Adrenal gland (tissue), 12 donors: ENCODE data around the gene P2RX3. TPM values are rescaled to one million over a fixed set of nuclear protein-coding genes. Genes with fewer than 3 reads are reported as not detected.
"Not testable (repeated sequence)": the region's sequence is repeated elsewhere in the genome, so short reads cannot be mapped to it uniquely, and the experiment has no call there.

ENCODE experiments used
- DNase-seq, 7 donors: peaks; one replicate each; pipeline ENCODE4 v3.0.0-alpha.2; 2019 to 2020
- H3K27ac ChIP-seq, 5 donors: fragments of 200-600 bp; sonication (generic) in 4 of 5; 1 replicate in 3 of 5; 2 replicates in 2 of 5; pipeline versions ENCODE4 v1.5.1 to v1.8.0; 2016 to 2020; ENCODE audit warnings: mild to moderate bottlenecking in 1 of 5
- H3K27me3 ChIP-seq: fragments of 200-600 bp; 2 replicates; pipeline ENCODE4 v1.8.0; 2021
- H3K36me3 ChIP-seq, 2 donors: fragments of 200-600 bp; replicated peaks in 1 of 2; 1 replicate in 1 of 2; 2 replicates in 1 of 2; pipeline versions ENCODE4 v1.5.1 to v1.8.0; 2018 to 2022
- H3K4me1 ChIP-seq, 2 donors: fragments of 200-600 bp; replicated peaks in 1 of 2; 1 replicate in 1 of 2; 2 replicates in 1 of 2; pipeline versions ENCODE4 v1.5.1 to v1.8.0; 2018 to 2021
- H3K4me3 ChIP-seq, 4 donors: fragments of 200-600 bp; sonication (generic) in 3 of 4; one replicate each; pipeline ENCODE4 v1.5.1; 2016 to 2018
- H3K9me3 ChIP-seq, 3 donors: fragments of 200-600 bp; sonication (generic) in 1 of 3; replicated peaks in 1 of 3; 1 replicate in 2 of 3; 2 replicates in 1 of 3; pipeline versions ENCODE4 v1.5.1 to v1.8.0; 2016 to 2021
- POLR2A ChIP-seq, 2 donors: fragments of 450-650 bp; IDR thresholded peaks; one replicate each; pipeline ENCODE4 v1.6.1; 2017; ENCODE audit warnings: antibody characterized with exemption in 2 of 2, mild to moderate bottlenecking in 2 of 2, moderate library complexity in 1 of 2
- WGBS, 4 donors: extraction: QIAGEN DNeasy Blood & Tissue Kit in 2 of 4; methylation state at CpG; one replicate each; pipeline versions ENCODE4 v1.1.5 to v1.1.7; 2013 to 2017; 5-methylcytosine and 5-hydroxymethylcytosine counted together
- intact Hi-C, 2 donors: fragments of 100-400 bp; cut with DNase I; formaldehyde crosslinking; loops; one replicate each; pipeline versions ENCODE4 v1.14.1 to v1.15.0; 2022 to 2023
- polyA plus RNA-seq, 3 donors: library from polyadenylated mRNA; stranded (reverse); fragments of 200-250 nt in 2 of 3; fragments of 350-450 nt in 1 of 3; fragmentation: Illumina TruSeq in 1 of 3; extraction: RNeasy Lipid Tissue Mini Kit (QIAGEN cat#74804) in 1 of 3; gene quantifications; one replicate each; pipeline ENCODE4 v1.2.3, GENCODE V29; 2013 to 2014
- total RNA-seq, 9 donors: library from RNA; depleted of rRNA in 4 of 9; stranded (reverse); fragments of >200 nt in 4 of 9; fragments of 120-200 nt in 1 of 9; fragmentation: NEBNext Ultra II Directional in 1 of 9; extraction: Animal tissue kit (Norgen Biotek cat#: 25700) in 1 of 9; gene quantifications; one replicate each; pipeline versions ENCODE4 v1.1.0 to v1.2.4, GENCODE V29; 2013 to 2023
- TF ChIP-seq, protein P1 (sequence below), 6 experiments: fragments of 450-650 bp in 4 of 6; fragments of 200-600 bp in 2 of 6; sonication (generic) in 1 of 6; IDR thresholded peaks; 1 replicate in 5 of 6; 2 replicates in 1 of 6; pipeline versions ENCODE4 v1.5.1 to v1.8.0; 2016 to 2021; ENCODE audit warnings: antibody characterized with exemption in 6 of 6, mild to moderate bottlenecking in 2 of 6, moderate library complexity in 1 of 6
- donor health status: healthy with polysubstance abuse.
- donor health status: Bipolar disorder and iron deficiency.
- donor health status: DM: yes; HTN: yes; CAD: no.
- donor health status: DM: no; HTN: no; CAD: no.
- donor health status: DM: no; HTN: no; CAD: no.
- donor health status: DM: yes; HTN: yes; CAD: no.

P2RX3 gene
- total and polyA plus RNA-seq, 12 donors: 0.11 to 2.5 (median 0.76) TPM; not detected in 2

DNA sequence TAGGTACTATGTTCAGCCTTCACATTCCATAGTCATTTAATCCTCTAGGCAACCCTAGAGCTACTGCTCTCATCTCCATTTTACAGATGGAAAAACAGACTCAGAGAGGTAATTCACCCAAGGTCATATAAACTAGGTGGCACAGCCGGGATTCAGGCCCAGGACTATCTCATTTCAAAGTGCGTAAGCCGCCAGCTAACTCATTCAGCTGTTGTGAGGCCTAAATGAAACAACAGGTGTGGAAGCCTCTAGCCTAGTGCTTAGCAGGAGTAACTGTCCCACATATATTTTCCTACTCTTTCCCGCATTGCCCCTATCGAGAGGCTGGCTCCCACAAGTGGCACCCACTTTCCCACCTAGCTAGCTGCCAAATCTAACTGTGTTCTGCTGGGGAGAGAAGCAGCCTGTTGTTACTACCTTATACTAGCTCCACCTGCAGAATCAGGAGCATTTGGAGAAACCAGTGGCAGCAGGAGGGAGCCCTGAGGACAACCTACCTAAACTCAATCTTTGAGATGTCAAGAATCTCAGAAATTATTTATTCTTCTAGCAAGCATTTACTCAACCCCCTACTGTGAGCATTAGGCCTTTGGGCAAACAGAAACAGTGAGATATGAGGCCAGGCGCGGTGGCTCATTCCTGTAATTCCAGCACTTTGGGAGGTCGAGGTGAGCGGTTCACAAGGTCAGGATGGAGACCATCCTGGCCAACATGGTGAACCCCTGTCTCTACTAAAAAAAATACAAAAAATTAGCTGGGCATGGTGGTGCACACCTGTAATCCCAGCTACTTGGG, 21.9 kb downstream of the P2RX3 start:
- Histone ChIP-seq H3K27ac (no peak overlapping the region), H3K4me1 (no peaks in the 10 kb centered on the region), H3K9me3 (no peaks in the 10 kb centered on the region), H3K27me3 (no peaks in the 10 kb centered on the region), H3K36me3 (no peaks in the 10 kb centered on the region), H3K4me3 (no peak overlapping the region)
- intact Hi-C loops: loop anchor here in 1 of 2 donors (10.0 kb wide), 1 partner anchor 165 kb away; no protein-coding TSS in a partner anchor
- 81 to 91% (median 89%) methylated on average over 9 of the region's 9 CpGs for WGBS, 4 donors
- no peak for TF ChIP-seq POLR2A (IDR thresholded peaks at IDR 0.05)
- TF ChIP-seq, protein P1, sequence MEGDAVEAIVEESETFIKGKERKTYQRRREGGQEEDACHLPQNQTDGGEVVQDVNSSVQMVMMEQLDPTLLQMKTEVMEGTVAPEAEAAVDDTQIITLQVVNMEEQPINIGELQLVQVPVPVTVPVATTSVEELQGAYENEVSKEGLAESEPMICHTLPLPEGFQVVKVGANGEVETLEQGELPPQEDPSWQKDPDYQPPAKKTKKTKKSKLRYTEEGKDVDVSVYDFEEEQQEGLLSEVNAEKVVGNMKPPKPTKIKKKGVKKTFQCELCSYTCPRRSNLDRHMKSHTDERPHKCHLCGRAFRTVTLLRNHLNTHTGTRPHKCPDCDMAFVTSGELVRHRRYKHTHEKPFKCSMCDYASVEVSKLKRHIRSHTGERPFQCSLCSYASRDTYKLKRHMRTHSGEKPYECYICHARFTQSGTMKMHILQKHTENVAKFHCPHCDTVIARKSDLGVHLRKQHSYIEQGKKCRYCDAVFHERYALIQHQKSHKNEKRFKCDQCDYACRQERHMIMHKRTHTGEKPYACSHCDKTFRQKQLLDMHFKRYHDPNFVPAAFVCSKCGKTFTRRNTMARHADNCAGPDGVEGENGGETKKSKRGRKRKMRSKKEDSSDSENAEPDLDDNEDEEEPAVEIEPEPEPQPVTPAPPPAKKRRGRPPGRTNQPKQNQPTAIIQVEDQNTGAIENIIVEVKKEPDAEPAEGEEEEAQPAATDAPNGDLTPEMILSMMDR (IDR thresholded peaks at IDR 0.05): no peak
- DNase-seq: no peak

DNA sequence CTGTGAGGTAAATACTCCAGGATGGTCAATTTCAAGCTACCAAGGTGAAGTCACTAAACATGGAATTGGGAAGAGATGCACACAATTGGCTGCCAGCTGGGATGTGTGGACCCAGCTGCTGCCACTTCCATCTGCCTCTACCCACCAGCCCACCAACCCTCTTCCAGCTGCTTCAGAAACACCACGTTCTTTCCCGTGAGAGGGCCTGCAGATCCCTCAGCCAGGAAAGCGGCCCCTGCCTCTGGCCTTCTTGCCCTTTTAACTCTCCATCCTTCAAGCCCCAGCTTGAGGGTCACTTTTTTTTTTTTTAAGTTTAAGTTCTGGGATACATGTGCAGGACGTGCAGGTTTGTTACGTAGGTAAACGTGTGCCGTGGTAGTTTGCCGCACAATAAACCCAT, 22.8 kb downstream of the P2RX3 start:
- DNase-seq: no peak

DNA sequence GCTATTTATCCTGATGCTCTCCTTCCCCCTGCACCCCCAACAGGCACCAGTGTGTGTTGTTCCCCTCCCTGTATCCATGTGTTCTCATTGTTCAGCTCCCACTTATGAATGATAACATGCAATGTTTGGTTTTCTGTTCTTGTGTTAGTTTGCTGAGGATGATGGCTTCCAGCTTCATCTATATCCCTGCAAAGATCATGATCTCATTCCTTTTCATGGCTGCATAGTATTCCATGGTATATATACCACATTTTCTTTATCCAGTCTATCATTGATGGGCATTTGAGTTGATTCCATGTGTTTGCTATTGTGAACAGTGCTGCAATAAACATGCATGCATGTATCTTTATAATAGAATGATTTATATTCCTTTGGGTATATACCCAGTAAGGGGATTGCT, 23.3 kb downstream of the P2RX3 start:
- H3K36me3 ChIP-seq, H3K4me3 ChIP-seq, H3K4me1 ChIP-seq, H3K9me3 ChIP-seq, H3K27ac ChIP-seq, DNase-seq, intact Hi-C loops, H3K27me3 ChIP-seq: not testable (repeated sequence)

More for the DNA sequence above, 22.8 kb downstream of the P2RX3 start:
- no peak overlapping the region for H3K27ac ChIP-seq
- intact Hi-C loops: no loop called here
- H3K4me3 ChIP-seq: no peak overlapping the region
- no peaks in the 10 kb centered on the region for H3K27me3 ChIP-seq
- no peaks in the 10 kb centered on the region for H3K36me3 ChIP-seq
- 86 to 94% (median 91%) methylated on average over 8 of the region's 8 CpGs for WGBS, 4 donors
- H3K9me3 ChIP-seq: no peaks in the 10 kb centered on the region
- TF ChIP-seq POLR2A (IDR thresholded peaks at IDR 0.05): no peak
- TF ChIP-seq, protein P1 (IDR thresholded peaks at IDR 0.05): no peak
- no peaks in the 10 kb centered on the region for H3K4me1 ChIP-seq

DNA sequence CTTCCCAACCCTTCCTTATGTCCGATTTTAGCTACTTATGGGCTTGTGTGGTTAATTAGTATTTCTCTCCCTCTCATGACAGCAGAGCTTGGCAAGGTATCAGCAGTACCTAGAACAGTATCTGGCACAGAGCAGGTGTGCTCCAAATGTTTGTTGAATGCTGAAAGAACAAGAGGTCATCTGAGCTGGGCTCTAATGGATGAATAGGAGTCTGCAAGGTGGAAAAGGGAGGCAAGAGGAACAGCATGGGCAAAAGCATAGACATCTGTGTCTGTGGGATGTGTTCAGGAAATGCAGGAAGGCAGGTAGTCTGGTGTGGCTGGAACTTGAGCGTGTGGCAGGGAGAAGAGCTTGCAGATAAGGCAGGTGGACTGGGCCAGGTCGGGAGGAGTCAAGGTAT, 23.8 kb downstream of the P2RX3 start:
- intact Hi-C loops: no loop called here
- no peaks in the 10 kb centered on the region for H3K36me3 ChIP-seq
- DNase-seq: no peak
- 65 to 83% (median 76%) methylated on average over 3 of the region's 3 CpGs for WGBS, 4 donors
- H3K27ac ChIP-seq: no peak overlapping the region
- no peaks in the 10 kb centered on the region for H3K4me1 ChIP-seq
- no peaks in the 10 kb centered on the region for H3K27me3 ChIP-seq
- no peak for TF ChIP-seq POLR2A (IDR thresholded peaks at IDR 0.05)
- TF ChIP-seq, protein P1 (IDR thresholded peaks at IDR 0.05): no peak
- H3K4me3 ChIP-seq: no peak overlapping the region
- H3K9me3 ChIP-seq: no peaks in the 10 kb centered on the region
